ENCODE results near the gene LPXN.
"Not testable (repeated sequence)": the region's sequence is repeated elsewhere in the genome, so short reads cannot be mapped to it uniquely, and the experiment has no call there.

The LPXN gene

DNA sequence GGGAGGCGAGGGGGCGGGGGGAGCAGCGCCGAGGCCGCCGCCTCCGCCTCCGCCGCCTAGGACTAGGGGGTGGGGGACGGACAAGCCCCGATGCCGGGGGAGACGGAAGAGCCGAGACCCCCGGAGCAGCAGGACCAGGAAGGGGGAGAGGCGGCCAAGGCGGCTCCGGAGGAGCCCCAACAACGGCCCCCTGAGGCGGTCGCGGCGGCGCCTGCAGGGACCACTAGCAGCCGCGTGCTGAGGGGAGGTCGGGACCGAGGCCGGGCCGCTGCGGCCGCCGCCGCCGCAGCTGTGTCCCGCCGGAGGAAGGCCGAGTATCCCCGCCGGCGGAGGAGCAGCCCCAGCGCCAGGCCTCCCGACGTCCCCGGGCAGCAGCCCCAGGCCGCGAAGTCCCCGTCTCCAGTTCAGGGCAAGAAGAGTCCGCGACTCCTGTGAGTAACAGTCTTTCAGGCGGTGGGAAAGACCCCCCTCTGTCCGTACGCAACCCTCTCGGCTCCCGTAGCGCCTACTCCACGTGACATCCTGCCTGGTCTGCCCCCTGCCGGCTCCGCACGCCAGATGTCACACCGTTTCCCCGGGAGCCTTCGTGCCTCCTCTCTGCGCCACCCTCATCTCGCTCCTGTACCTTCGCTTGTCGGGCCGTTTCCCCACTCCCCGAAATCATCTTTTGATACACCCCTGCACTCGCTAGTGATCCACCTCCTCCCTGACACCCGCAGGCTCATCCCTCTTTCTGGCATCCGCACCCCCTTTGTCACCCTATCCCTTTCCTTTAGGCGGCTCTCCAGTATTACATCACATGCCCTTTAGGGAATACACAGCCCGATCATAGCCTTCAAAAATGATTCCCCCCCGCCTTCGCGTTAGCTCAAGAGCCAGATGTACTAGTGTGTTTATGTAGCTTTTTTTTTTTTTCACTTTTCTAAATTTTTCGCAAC is 3.8 kb upstream of the LPXN start:
- peak; percentile 90 to 93 for DNase-seq (ENCODE audit: low read depth in 2 of 2)

- peak; percentile 94 to 98 for DNase-seq (ENCODE audit: low read depth in 2 of 2)
Measured at GRCh38 chr11:58578635-58579191, 3.1 kb upstream of the LPXN start, which contains the start of gene ZFP91. TSS of gene ZFP91 (plus strand) at chr11:58579063. CDS start at chr11:58579282, 219 bp downstream.

DNA sequence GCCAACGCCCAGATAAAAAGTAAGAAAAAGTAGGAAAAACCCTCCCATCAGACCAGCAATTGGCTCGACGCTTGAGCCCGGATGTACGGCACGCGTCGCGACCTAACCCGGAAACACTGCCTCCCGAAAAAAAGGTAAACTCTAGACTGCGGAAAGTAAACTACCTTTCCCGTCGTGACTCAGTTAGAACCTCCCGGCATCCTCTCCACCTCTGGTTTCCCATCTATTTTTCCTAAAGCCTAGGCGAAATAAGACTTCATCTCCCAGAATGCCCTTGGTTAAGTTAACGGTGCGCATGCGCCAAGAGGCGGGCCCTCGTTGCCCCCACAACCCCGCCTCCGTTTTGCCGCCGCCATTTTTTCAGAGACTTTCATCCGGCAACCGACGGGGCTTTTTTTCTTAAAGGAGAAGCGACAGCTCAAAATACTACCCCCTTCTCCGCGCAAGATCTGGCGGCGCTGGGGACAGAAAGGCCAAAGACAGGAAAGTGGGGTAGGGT is 2.5 kb upstream of the LPXN start:
- DNase-seq (ENCODE audit: low read depth in 2 of 2): peak; percentile 89 to 91

GRCh38 chr11:58577555-58578135 is 2.0 kb upstream of the LPXN start:
- peak; percentile 72 to 78 for DNase-seq (ENCODE audit: low read depth in 2 of 2)

DNA sequence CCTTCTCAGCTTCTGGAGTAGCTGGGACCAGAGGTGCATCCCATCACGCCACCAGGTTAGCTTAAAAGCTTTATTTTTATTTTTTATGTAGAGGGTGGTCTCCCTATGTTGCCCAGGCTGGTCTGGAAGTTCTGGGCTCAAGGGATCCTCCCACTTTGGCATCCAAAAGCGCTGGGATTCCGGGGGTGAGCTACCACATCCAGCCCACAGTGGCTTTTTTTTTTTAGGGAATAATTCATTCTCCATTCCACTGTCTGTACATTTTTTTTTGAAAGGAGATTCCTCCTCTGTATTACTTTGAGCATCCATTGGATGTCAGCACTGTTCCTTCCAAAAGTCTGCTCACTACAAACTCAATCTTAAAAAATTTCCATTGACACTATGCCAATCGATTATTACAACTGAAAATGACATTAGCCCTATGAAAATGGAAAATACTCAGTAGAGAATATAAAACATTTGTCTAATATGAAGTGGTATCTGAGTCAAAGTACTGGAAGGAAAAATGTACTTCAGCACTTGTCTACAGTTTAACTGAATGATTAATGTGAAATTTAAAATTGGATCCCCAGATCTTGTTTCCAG is 1.3 kb upstream of the LPXN start:
- DNase-seq (ENCODE audit: low read depth in 2 of 2): no peak

DNA sequence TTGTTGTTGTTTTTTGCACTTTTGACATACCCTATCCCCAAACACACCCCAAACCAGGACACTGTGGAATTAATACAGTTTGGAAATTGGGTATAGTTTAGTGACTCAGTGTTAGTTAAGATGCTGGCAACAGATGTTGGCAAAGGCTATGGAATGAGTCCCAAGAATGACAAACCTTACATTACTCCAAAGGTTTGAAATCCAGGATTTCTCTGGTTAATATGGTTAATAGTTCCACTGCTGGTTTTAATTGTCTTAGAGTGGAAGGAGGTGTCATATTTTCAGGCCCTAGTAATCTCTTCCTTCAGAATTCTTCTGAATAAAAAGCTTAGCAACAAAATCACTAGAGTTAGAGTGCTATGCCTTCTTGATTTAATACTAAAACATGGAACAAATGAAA is 775 bp downstream of the LPXN start:
- no peak for DNase-seq (ENCODE audit: low read depth in 2 of 2)

DNA sequence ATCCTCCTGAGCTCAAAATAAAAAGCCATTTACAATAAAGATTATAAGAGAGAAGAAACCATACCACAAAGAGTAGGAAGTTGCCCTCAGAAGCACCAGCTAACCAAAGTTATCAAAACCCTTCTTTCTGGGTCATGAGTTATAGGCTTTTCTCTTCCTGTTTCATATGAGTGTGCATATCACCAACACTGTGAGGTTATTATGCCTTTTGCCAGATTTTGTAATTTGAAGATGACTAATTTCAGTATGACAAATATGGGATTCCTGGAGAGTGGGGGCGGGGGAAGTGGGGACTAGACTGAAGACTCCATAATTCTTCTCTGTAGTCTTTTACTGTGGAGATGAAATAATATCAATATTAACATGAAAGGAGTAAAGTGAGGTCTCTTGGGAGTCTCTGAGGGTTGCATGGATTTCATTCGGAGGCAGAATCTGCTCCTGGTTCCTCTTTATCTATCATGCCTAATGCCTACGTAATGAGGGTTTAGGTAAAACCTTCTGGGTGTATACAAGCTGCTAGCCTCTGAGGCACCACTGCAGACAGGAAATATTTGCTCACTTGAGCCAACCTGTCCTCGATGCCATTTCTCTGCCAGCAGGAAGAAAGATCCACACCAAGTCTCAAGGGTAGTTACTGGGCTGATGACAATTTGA is 2.1 kb downstream of the LPXN start:
- peak; percentile 59 to 63 for DNase-seq (ENCODE audit: low read depth in 2 of 2)

GRCh38 chr11:58572906-58573305 is 2.8 kb downstream of the LPXN start:
- not testable (repeated sequence) for DNase-seq (ENCODE audit: low read depth in 2 of 2)

- peak; percentile 59 to 72 for DNase-seq (ENCODE audit: low read depth in 2 of 2)
Measured at GRCh38 chr11:58567889-58568512, 7.7 kb downstream of the LPXN start.

GRCh38 chr11:58564231-58564630 is 11.4 kb downstream of the LPXN start:
- no peak for DNase-seq (ENCODE audit: low read depth in 2 of 2)

DNA sequence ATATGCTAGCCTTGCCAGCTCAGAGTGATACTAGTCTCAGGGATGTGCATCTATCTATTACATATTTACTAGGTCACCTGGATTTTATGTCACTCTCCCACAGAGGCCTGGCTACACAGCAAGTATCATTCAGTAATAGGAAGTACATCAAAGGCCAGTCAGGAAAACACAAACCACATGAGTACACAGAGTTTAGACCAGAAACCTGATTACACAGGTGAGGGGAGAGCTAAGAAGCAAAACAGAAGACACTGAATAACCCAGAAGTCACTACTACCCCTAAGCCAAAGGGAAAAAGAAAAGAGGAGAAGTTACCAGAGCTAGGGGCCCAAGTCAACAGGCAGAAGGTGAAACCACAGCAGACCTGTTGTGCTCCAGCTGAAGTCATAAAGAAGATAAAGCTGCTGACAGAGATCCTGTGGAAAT is 13.3 kb downstream of the LPXN start:
- DNase-seq (ENCODE audit: low read depth in 2 of 2): no peak

GRCh38 chr11:58561394-58562098 is 14.1 kb downstream of the LPXN start:
- no peak for DNase-seq (ENCODE audit: low read depth in 2 of 2)

DNA sequence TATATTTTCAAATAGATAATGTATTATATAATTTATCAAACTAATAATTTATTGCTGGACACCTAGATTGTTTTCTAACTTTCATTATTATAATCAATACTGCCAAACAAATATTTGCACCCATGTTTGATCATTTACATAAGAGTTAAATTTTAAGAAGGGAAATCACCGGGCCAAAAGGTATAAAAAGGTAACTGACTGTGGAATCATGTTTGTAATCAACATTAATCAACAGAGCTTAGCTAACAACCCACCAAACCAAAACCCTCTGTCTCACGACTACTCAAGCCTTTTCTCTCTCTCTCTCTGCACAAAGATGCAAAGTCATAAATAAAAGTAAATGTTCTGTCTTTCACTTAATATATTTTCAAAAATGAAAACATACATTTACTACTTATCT is 14.8 kb downstream of the LPXN start:
- DNase-seq (ENCODE audit: low read depth in 2 of 2): no peak

DNA sequence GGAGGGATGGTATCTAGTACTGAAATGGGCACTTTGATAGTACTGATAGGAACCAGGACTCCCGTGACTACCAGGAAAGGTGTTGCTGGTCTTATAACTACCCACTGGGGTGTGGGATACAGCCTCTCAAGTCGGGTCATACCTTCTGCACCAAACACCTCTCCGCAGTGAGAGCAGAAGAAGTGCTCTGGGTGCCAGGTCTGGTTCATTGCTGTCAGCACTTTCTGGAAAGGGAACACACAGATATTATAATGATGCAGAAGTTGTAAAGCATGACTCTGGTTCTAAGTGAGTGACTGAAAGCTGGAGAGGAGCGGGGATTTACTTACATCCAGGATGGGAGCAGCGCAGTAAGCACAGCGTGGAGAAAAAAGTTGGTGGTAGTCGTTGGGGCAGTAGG is 26.0 kb downstream of the LPXN start:
- DNase-seq (ENCODE audit: low read depth in 2 of 2): no peak

DNA sequence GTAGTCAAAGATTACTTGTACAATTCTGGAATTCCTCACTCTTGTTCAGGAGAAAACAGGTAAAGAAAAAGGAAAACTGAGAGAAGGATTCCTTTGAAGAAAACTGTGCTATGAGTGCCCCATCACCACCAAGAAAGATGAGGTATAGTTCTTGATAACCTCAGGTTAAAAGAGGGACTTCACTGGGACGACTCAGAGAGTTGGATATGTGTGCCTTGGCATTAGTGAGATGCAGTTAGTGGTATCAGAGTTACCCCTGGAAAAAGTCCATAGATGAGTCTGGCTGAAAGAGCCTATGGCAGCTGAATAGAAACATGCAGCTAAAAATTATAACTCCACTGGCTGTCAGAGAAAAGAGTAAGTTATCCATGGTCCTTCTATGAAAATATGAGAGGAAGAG is 28.8 kb downstream of the LPXN start:
- no peak for DNase-seq (ENCODE audit: low read depth in 2 of 2)

DNA sequence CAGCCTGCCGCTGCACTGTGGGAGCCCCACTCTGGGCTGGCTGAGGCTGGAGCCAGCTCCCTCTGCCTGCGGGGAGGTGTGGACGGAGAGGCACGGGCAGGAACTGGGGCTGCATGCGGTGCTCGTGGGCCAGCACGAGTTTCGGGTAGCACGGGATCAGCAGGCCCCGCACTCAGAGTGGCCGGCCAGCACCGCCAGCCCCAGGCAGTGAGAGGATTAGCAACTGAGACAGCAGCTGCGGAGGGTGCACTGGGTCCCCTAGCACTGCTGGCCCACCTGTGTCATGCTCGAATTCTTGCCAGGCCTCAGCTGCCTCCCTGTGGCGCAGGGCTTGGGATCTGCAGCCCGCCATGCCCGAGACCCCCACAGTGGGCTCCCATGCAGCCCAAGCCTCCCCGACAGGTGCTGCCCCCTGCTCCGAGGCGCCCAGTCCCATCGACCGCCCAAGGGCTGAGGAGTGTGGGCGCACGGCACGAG is 43.8 kb downstream of the LPXN start:
- no peak for DNase-seq (ENCODE audit: low read depth in 2 of 2)

DNA sequence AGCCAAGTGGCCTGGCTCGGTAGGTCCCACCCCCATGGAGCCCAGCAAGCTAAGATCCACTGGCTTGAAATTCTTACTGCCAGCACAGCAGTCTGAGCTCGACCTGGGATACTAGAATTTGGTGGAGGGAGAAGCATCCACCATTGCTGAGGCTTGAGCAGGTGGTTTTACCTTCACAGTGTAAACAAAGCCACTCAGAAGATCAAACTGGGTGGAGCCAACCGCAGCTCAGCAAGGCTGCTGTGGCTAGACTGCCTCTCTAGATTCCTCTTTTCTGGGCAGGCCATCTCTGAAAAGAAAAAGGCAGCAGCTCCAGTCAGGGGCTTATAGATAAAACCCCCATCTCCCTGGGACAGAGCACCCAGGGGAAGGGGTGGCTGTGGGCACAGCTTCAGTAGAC is 45.4 kb downstream of the LPXN start:
- no peak for DNase-seq (ENCODE audit: low read depth in 2 of 2)

DNA sequence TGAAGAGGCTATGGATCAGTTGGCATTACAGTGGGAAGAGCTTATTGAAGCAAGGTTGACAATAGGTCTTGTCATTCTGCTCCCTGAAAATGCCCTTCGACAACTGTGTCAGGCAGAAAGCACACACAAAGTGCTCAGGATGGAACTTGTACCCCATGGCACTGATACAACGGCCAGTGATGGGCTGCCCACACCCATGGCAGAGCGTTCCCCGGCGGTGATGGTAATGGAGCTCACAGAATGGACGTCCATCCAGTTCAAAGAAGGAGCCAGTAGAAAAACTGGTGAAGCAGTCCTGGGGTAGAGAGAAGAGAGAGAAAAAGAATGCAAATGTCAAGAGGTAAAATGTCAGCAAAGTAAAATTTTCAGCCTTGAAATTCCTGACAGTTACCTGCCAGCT is 48.2 kb downstream of the LPXN start:
- no peak for DNase-seq (ENCODE audit: low read depth in 2 of 2)

GRCh38 chr11:58526721-58527120 is 48.9 kb downstream of the LPXN start:
- DNase-seq (ENCODE audit: low read depth in 2 of 2): no peak

DNA sequence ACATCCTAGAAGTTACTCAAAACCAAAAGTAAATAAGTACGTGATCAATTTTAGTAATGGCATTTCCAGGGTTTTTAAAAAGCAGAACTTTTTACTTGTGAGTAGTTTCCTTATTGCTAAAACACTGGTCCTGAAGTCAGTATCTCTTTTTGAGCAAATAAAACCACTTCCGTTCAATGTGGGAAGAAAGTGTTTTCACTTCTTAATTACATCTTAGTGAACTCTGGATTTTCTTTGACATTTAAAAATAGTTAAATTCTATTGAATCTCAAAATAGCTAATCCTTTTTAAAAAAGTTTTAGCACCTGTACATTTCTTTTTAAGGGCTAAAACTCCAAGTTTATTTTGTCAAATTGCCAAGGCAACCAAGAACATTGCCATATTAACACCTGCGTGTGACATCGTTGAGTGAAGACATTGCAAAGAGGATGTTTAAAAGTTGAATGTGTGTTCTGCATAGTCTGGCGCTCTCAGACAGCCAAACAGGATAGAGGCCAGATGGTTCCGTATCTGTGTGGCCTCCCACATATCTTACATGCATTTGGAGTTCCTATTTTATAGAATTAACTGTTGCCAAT is 50.5 kb downstream of the LPXN start:
- DNase-seq (ENCODE audit: low read depth in 2 of 2): no peak
